HS-27A (cell line): ENCODE measurements around the gene AOAH.

Experiments
- DNase-seq: peaks from one replicate; pipeline ENCODE4 v3.0.0-alpha.2; 2012; ENCODE audit warnings: low read depth, missing footprints

The AOAH gene

DNA sequence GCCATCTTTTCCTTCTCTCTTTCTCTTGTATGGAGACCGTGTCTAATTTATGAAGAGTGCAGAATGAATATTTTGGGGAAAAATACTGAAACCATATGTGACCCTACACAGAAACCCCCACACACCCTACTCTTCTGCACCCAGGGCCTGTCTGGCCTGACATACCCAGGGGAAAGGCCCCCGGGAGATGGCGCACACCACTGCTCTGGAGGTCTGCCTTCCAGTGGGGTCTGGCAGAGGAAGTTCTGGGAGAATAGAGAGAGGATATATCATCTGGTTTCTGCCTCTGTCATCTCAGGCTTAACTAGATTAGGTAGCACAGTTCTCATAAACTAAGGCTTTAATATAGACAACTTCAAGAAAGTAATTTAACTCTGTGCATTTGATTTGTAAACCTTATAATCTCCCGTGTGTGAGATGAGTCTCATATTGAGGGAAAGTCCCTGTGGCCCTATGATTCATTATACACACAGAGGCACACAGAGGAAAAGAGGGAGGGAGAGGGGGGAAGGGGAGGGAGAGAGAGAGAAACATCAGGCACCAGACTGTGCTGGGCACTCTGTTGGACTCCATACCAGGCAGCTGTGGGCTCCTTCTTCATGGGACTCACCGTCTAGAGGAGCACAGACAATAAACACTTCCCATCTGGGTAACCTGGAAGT, 123.3 kb downstream of the AOAH start:
- no peak for DNase-seq

DNA sequence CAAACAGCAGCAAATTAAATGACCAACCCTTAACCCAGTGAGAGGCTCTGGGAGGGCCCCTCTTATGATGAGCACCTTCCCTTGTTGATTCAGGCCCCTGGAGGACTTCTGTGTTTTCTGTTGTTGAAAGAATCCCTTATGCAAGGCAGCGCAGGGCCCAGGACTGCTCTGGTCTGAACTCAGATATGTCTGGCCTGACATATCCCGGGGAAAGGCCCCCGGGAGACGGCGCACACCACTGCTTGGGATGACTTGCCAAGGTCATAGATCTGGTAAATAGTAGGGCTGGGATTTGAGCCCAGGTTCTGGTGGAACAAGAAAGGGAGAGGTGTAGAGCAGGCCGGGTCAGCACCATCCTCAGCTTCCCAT, 124.0 kb downstream of the AOAH start:
- no peak for DNase-seq

DNA sequence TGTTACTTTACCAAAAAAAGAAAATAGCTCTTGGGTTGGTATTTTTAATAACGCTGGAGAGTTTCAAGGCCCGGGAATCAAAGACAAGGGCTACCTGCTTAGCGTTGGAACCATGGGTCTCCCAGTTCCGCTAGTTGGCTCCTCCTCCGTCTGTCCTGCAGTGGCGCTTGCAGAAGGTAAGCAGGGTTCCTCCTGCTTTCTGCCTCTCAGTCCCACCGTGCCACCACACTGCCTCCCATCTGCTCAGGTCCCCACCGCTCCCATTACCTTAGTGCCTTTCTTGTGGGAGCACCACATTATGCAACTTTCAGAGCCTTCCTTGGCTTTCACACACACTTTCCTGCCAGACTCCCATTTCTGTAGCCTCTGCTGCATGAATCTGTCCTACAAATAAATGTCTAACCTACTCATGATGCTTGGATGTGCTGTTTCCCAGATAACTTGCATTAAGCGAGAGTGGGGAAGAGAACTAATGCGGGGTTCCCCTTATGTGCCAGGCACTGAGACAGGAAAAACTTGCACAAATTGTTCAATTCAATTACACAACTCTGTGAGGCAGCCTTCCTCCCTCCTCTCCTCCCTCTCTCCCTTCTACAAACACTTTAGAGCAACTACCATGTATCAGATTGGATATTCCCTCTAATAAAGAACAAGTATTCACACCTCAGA, 124.5 kb downstream of the AOAH start:
- DNase-seq = no peak

DNA sequence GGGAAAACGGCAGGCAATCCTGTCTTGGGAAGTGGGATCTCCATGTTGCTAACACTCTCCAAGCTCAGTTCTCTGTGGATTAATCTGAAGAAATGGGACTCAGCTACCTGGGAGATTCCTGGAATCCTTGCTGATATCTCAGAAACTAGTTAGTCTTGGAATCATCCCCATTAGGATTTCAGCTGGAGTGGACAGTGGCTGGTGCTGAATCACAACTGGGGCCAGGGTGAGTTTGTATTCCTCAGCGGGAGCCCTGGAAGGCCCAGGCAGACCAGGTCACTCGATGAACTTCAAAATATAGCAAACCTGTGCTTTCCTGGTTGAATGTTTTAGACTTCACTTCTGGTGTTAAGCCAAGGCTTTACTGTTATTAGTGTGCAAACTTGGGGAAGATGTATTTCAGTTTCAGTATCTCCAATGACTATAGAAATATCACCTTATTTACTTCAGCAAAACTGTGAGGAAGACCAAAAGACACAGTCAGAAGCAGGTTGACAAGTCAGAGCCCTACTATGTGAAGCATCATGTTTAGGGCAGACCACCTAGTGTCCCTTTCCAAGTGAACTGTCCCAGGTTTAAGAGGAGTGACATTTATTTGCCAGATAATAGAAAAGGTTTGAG, 126.1 kb downstream of the AOAH start:
- DNase-seq = no peak

DNA sequence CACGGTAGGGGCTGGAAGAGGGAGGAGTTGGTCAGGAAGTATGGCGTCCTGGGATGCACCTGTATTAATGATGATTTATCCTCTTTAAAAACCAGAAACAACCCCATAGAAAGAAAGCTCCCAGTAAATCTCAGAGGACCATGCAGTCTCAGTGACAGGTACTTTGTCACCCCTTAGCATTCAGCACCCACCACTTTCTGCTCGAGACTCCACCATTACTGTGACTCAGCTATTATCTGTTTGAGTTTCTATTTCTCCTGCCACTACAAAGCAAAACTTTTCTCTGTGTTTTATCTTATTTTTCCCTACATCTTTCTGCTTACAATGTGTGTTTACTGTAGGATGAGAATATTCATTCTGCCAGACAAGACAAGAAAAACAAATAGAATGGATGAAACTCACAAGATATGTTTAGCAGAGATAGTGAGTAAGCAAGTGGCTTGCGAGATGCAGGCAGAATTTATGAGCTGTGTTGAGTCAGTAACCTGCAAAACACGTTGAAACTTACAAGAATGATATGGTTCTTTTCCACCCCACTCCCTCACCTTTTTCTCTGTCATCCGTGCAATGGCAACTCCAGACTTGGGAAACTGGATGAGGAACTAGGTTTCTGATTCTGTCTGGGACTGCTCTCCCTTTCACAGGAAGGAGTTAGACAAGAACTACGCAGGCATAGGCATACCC, 127.1 kb downstream of the AOAH start:
- no peak for DNase-seq

DNA sequence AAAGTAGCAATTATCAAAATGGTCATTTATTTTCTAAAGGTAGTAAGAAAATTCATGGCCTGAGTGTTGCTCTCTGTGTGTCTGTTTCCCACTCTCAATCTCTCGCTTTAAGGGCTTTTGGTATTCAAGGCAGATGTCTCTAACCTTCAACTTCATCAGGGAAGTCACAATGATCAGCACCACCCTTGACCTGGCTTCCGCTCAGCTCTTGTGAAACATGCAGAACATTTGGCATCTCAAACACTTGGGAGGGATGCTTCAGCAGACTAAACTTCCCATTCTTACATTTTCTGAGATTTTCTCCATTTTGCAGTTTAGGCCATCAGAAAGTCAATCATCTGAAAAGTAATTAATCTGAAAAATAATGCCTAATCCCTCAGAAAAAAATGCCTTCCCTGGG, 129.8 kb downstream of the AOAH start:
- DNase-seq = no peak

DNA sequence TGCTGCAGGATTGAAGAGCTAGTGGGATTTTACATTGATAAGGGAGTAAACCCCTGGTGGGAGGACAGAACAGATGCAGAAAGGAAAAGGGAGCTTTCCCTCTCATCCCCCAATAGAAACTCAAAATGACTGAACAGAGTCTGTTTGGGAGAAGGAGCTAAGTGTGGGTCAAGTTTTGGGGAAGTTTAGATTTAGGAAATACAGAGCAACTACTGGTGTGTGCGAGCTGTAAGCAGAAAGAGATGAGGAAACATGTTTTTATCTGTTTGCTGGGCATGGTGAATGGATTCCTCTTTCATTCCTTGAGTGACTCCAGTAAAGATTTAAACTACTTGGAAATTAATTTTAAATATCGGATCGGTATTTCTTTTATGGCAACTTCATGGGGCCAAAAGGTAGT, 132.7 kb downstream of the AOAH start:
- no peak for DNase-seq

DNA sequence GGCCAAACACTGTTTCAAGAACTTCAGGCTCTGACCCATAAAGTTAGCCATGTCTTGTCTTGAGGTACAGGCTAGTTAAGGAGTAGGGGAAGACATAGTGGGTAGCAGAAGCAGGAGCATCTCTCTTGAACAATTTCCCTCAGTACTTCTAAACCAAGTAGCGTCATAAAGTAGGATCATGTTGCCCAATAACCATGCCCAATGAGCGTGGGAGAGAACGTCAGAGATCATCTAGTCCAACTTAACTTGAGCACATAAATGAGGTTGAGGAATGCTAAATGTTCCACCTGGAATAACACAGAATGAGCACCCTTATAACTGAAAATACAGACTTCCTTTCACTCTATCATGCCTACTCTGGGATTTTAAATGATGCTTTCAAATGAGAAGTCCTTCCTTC, 134.9 kb downstream of the AOAH start:
- no peak for DNase-seq

DNA sequence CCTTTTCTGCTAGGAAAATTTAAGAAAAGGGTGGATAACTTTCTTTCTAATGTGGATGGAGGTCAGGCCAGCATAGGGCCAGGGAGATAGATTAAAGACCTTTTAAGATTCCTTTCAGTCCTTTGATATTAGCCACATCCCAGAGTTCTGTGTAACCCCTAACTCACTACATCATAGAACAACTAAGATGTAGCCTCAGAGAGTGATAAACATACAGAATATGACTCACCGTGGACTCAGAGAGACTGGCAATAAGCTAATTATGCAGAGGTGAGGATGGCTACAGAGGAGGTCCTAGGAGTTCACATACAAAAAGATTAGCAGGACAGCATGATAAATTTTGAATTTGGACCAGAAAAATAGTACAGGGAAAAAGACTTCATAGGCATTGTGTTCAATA, 141.0 kb downstream of the AOAH start:
- DNase-seq = no peak

DNA sequence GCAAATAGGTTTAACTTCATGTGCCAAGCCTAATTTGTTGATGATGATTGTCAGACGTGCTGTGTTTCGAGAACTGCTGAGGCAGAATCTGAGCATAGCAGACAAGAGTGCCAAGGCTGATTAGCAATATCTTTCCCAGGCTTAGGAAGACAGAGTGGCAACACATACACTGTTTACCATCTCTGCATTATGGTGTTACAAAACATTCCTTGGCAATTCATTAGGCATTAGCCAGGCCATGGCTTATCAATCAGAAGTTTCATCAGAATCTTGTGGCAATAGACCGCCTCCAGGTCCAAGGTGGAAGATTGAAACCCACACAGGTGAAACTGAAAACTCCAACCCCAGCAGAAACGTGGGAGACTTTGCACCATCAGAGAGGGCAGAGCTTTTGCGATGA, 148.5 kb downstream of the AOAH start:
- DNase-seq = no peak

DNA sequence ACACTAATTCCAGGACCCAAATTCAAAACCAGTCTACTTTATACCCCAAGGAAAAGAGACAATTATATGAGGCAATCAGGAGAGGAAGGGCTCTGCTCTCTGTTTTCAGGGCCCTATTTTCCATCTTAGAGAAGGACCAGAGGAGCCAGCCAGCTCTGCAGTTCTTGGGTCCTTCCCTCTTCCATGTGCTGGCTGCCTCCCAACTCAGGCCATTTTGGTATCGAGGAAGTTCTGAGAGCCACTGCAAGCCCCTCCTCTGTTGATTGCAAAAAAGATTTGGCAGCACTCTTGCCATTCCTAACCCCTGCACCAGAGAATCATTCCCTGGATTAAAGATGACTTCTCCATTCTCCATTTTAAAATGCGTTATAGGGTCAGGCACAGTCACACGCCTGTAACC, 151.2 kb downstream of the AOAH start:
- no peak for DNase-seq

DNA sequence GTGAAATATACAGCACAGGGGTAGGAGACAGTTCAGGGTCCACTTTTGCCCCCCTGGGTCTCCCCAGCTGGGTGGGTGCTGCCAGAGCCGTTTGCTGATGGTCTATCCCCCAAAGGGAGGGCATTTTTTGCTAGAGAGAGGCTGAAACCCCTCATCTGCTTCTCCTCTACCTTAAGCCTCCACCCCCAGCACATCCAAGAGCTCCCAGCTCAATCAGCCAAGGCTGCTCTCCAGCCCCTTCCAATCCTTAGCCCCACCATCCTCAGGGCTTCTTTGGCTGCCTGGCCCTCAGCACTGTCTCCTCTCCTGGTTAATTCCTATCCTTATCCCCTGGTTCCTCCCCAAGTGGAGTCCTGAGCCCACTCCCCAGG, 153.1 kb downstream of the AOAH start:
- no peak for DNase-seq

DNA sequence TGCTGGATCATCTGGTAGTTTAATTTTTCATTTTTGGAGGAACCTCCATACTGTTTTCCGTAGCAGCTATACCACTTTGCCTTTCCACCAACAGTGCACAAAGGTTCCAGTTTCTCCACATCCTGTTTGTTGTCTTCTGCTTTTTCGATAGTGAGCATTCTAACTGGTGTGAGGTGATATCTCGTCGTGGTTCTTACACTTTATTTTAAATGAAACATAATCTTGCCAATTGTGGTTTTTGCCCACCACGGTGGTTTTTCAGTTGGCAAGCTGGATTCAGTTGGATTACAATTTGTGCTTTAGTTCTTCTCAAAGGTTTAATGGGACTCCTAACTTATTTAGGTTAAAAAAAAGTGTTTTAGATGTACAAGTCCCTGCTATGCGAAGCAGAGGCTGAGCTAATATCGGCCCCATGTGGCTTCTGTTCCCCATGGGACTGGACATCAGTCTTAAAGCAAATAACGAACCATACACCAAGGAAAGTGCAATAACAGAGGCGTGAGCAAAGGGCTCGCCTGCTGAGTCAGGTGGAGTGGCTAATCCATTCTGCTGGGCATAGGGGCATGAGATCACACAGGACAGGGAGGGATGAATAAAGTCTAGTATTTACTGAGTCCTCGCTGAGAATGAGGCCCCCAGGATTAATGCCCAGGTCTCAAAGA, 153.6 kb downstream of the AOAH start:
- no peak for DNase-seq

DNA sequence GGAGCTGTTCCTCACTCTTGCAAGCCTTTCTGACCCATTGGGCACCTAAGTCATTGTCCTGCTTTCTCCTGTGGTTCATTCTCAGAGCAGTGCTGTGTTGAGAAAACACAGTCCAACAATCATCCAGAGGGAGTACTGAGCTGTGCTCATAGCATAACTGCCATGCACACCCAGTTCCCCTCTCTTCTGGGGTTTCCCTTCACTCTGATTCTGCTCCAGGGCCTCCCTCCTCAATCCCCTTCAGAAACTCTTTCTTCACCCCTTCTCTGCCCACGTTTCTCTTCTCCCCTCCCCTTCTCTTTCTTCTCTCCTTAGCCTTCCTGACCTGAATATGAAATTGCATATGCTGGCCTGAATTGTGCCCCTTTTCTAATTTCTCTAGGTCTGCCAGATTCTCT, 155.8 kb downstream of the AOAH start:
- DNase-seq = no peak

DNA sequence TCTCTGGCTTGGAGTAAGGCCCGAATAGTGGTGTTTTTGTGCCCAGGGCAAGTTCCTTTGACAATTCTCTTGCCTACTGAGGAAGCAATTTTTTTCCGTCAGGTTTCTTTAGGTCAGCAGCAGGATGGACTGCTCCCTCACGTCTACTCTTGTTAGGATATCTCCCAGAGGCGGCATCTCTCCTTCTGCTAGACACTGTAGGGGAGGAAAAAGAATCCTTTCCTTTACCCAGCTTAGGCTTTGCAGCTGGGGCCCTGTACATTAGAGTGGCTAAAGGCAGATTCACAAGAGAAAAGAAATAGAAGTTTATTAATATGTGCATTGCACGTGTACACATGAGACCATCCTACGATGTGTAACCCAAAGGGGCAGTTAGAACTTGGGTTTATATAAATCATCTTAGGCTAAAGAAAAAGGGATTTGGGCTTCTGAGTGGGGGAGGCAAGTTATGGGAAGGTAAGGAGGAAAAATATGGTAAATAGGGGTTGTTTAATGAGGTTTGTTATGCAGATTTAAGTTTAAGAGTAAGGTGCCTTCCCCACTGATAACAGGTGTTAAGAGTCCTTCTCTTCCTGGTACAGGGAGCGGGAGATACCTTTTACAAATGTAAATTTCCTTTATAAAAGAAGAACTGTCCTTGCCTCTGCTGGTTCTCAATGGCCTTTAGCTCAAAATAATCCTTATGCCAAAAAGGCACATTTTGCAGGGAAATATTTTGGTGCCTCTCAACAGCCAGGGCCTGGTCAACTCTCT, 156.4 kb downstream of the AOAH start:
- no peak for DNase-seq

DNA sequence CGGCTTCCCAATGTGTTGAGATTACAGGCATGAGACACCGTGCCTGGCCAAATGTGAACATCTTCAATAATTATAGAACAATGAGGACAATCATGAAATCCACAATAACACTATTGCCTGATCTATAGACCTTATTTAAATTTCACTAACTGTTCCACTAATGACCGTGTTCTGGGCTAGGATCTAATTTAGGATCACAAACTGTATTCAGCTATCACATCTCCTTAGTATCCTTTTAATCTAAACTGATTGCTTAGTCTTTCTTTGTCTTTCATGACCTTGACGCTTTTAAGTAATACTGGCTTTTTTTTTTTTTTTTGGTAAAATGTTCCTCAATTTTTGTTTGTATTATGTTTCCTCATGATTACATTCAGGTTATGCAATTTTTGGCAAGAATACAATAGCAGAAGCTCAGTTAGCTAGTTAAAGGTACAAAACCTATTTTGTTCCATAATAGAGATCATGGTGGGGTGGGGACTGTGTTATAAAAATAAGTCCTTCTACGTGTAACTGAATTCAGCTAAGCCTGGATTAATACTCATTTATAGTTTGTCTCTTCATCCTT, 158.4 kb downstream of the AOAH start:
- DNase-seq = no peak

DNA sequence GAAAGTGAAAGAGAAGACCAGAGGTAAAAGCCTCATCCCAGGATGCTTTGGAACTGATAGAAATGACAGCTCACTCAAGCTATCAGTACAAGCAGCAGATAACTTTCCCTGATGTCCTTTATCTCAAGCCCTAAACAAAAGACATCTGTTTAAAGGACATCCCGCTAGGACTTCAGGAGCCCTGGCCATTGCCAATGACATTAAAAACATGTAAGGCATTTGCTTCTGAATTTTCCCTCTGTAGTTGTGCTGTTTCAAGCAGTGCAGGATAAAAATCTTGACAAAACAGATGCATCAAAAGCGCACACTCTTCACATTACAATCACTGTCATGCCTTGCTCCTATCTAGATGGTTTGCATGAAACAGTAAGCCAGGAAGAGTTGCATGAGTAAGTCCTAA, 159.8 kb downstream of the AOAH start:
- no peak for DNase-seq

DNA sequence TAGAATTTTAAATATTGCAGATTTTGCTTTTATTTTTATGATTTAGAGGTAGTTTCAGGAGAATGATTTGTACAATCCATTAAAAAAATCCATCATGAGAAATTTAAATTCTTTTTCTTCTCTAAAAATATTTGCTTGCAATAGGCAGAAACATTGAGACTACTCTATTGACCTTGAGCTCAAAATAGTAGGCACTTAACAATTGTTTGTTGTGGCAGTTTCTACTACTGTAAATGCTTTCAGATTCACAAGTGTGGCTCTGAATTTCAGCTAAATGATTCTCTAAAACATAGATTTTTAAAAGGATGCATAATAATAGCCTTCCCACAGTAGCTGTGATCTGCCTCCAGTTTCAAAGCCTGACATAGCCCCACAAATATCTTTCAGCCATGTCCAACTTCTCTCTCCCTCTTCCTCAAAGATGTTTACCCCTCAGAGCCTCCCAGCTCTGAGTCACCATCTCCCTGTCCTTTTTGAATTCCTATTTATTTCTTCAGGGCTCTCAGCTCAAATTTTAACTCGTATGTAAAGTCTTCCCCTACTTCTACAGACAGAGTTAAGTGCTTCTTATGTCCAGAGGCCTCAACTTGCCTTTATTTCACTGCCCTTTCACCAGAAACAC, 160.5 kb downstream of the AOAH start:
- DNase-seq = no peak

DNA sequence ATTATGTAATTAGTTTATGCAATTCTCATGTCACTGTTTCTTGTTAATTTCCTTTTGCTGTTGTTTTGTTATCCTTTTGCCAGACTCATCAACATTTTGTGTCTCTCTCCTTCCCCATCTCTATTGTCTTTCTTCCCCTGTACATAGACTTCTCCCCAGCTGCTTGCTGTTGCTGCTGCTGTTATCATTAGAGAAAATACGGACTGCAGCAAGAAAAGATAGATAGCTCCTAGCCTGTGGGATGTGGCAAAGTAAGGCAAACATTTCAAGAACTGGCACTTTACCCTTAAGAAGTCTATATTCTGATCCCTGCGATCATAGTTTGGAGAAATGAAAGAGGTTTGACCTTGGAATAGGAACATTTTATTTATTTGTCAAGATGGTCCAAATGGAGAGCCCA, 162.2 kb downstream of the AOAH start:
- no peak for DNase-seq

DNA sequence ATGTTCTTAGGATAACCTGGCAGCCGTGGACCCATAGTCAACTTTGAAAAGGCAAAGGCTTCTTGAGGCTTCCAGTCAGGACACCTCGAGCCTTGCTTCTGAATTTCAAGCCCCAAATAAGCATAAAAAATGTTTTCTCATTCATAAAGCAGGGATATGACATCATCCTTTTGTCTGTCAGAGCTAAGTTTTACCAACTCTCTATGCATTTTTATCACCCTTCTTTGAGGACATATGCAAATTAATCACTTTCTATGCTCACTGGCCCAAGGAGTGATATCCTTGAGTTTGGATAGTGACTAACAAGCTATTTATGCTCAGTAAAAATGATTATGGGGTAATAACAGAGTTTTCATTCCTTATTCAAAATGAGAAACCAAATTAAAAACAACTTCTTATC, 175.3 kb downstream of the AOAH start:
- DNase-seq = no peak

DNA sequence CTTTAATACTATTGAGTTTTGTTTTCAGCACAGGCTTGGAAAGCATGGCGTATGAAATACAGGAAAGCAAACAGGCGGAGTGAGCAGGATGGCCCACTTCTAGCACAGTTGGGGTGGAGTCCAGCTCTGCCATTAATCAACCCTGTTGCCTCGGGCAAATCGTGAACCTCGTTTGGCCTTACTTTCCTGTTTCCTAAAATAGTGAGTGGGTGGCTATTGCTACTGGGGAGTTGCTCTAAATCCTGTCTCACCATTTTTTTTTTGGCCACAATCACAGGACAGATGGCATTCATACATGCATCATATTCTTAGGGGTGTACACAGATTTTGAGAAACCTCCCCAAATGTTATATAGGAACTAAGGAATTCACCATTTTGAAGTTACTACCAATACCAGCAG, 176.9 kb downstream of the AOAH start:
- DNase-seq = no peak
